ENCODE data around the gene SYNPO2.

DNA sequence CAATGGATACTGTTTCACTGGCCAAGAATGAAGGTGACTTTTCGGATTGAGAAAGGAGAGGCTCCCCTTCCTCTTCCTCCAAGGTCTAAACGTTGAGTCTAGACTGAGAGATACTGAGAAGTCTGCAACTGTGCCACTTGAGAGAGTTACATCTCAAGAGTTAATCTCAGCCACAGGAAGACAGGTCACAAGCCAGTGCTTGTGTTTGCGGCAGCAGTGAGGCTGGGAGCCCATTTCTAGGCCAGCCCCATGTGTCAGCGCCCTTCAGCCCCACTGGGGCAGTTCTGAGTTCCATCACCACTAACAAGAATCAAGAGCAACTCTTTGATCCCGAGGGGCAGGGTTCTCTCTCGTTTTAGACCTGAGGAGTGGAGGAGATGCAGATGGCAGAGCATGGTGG, 45.4 kb upstream of the SYNPO2 start:
- TF ChIP-seq POLR2A (IDR thresholded peaks at IDR 0.05; ENCODE audit: low read depth, low read length) (no peak), POLR2AphosphoS5 (IDR thresholded peaks at IDR 0.05; ENCODE audit: low read depth, low read length) (no peak)
